Colonic mucosa (tissue), 4 donors: Measurements from ENCODE around the gene SEC14L5. TPM values are rescaled to one million over a fixed set of nuclear protein-coding genes. Genes with fewer than 3 reads are reported as not detected.

Experiments
- DNase-seq: peaks from one replicate; pipeline ENCODE4 v3.0.0-alpha.2; 2020
- H3K27ac ChIP-seq: fragments of 200-600 bp; one replicate; pipeline ENCODE4 v1.8.0; 2021
- H3K27me3 ChIP-seq: fragments of 200-600 bp; one replicate; pipeline ENCODE4 v1.8.0; 2021
- H3K36me3 ChIP-seq: fragments of 200-600 bp; one replicate; pipeline ENCODE4 v1.8.0; 2021
- H3K4me1 ChIP-seq: fragments of 200-600 bp; one replicate; pipeline ENCODE4 v1.8.0; 2021; ENCODE audit warnings: mild to moderate bottlenecking
- H3K4me3 ChIP-seq: fragments of 200-600 bp; one replicate; pipeline ENCODE4 v1.8.0; 2021
- H3K9ac ChIP-seq, 2 donors: one replicate each; pipeline ENCODE4 v1.7.0; 2013; ENCODE audit warnings: control low read depth in 2 of 2, low read depth in 2 of 2, low read length in 2 of 2
- H3K9me3 ChIP-seq: fragments of 200-600 bp; one replicate; pipeline ENCODE4 v1.8.0; 2021
- intact Hi-C: fragments of 100-400 bp; cut with DNase I; formaldehyde crosslinking; loops from one replicate; pipeline ENCODE4 v1.14.1; 2022
- total RNA-seq, 2 donors: library from RNA; stranded (reverse); fragmentation: NEBNext Ultra II Directional in 1 of 2; extraction: Animal tissue kit (Norgen Biotek cat#: 25700) in 1 of 2; gene quantifications; one replicate each; pipeline ENCODE4 v1.2.1, GENCODE V29; 2021
- TF ChIP-seq, protein P1 (sequence below): fragments of 200-600 bp; IDR thresholded peaks from one replicate; pipeline ENCODE4 v1.8.0; 2022; ENCODE audit warnings: antibody characterized with exemption, mild to moderate bottlenecking
- donor health status: healthy.
- donor health status: DM: no; HTN: no; CAD: no.
- donor health status: DM: no; HTN: no; CAD: no.

Gene SEC14L5
- total RNA-seq, 2 donors from 2014 or later = 0.59 to 1.8 TPM

DNA sequence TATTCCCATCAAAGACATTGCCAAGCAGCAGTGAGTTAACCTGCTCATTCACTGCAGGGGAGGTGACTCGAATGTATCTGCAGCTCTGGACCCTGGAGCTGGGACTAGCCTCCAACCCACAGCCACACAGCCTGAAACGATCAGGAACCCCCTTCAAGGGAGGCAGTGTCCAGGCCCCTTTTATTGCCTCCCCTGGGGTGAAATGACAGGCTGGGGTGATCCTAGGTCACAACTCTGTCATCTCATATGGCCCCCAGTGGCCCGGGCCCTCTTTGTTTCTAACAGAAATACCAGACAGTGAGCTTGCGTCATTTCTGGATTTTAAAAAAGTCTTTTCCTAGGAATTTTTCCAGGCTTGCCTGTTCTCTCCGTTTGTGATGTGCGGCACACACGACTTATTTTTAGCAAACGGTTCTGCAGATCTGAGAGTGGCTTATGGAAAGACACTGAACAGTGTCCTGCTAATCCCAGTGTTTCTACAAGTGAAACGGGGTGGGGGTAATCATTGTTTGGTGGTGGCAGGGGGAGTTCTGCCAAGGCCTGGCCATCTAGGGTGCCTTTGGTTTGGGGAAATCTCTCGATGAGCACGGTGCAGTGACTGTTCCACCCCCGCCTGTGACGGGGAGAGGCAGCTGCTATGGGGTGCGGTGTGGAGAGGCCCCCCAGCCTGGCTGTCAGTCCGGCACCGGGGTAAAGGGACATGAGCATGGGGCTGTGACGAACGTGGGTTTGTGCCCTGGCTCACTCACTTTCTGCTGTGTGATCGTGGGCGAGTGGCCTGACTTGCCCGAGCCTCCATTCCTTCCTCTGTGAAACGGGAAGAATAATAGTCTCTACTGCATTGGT, 48.4 kb downstream of the SEC14L5 start:
- intact Hi-C loops = no loop called here
- no peak for DNase-seq
- no peak overlapping the region for H3K9ac ChIP-seq

DNA sequence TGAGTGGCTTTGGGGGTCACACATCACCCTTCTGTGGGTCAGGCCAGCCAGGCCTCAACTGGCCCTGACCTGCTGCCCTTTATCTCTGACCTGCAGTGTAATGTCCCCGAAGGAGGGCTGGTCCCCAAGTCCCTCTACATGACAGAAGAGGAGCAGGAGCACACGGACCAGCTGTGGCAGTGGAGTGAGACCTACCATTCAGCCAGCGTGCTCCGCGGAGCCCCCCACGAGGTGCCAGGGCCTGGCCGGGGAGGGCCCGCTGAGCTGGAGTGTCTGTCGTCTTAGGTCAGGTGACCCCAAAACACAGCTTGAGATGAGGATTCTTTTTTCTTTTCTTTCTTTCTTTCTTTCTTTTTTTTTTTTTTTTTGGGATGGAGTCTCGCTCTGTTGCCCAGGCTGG, 49.1 kb downstream of the SEC14L5 start:
- no peak overlapping the region for H3K27ac ChIP-seq
- DNase-seq = no peak
- no peaks in the 10 kb centered on the region for H3K9me3 ChIP-seq
- H3K4me3 ChIP-seq = no peak overlapping the region
- TF ChIP-seq, protein P1, sequence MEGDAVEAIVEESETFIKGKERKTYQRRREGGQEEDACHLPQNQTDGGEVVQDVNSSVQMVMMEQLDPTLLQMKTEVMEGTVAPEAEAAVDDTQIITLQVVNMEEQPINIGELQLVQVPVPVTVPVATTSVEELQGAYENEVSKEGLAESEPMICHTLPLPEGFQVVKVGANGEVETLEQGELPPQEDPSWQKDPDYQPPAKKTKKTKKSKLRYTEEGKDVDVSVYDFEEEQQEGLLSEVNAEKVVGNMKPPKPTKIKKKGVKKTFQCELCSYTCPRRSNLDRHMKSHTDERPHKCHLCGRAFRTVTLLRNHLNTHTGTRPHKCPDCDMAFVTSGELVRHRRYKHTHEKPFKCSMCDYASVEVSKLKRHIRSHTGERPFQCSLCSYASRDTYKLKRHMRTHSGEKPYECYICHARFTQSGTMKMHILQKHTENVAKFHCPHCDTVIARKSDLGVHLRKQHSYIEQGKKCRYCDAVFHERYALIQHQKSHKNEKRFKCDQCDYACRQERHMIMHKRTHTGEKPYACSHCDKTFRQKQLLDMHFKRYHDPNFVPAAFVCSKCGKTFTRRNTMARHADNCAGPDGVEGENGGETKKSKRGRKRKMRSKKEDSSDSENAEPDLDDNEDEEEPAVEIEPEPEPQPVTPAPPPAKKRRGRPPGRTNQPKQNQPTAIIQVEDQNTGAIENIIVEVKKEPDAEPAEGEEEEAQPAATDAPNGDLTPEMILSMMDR = no peak
- no peak overlapping the region for H3K9ac ChIP-seq
- H3K4me1 ChIP-seq = no peaks in the 10 kb centered on the region
- intact Hi-C loops = no loop called here
- H3K36me3 ChIP-seq = no peaks in the 10 kb centered on the region
- no peaks in the 10 kb centered on the region for H3K27me3 ChIP-seq

More for the DNA sequence above, 48.4 kb downstream of the SEC14L5 start:
- TF ChIP-seq, protein P1 = no peak
- Histone ChIP-seq H3K4me3 (no peak overlapping the region), H3K27me3 (no peaks in the 10 kb centered on the region), H3K36me3 (no peaks in the 10 kb centered on the region), H3K27ac (no peak overlapping the region), H3K9me3 (no peaks in the 10 kb centered on the region), H3K4me1 (no peaks in the 10 kb centered on the region)

DNA sequence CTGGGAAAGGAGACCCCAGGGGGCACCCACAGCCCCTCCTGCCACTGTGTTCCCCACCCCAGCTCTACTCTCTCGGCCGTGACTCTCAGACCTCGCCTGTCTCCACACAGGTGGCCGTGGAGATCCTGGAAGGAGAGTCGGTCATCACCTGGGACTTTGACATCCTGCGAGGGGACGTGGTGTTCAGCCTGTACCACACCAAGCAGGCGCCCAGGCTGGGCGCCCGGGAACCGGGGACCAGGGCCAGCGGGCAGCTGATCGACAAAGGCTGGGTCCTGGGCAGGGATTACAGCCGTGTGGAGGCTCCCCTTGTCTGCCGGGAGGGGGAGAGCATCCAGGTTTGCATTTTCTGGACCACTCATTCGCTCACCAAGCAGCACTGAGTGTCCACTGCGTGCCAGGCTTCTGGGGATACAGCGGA, 50.2 kb downstream of the SEC14L5 start:
- no peaks in the 10 kb centered on the region for H3K36me3 ChIP-seq
- H3K4me3 ChIP-seq = no peak overlapping the region
- intact Hi-C loops = no loop called here
- DNase-seq = no peak
- H3K27me3 ChIP-seq = no peaks in the 10 kb centered on the region
- TF ChIP-seq, protein P1 = no peak
- H3K9me3 ChIP-seq = no peaks in the 10 kb centered on the region
- H3K4me1 ChIP-seq = no peaks in the 10 kb centered on the region
- H3K9ac ChIP-seq = no peak overlapping the region
- no peak overlapping the region for H3K27ac ChIP-seq

DNA sequence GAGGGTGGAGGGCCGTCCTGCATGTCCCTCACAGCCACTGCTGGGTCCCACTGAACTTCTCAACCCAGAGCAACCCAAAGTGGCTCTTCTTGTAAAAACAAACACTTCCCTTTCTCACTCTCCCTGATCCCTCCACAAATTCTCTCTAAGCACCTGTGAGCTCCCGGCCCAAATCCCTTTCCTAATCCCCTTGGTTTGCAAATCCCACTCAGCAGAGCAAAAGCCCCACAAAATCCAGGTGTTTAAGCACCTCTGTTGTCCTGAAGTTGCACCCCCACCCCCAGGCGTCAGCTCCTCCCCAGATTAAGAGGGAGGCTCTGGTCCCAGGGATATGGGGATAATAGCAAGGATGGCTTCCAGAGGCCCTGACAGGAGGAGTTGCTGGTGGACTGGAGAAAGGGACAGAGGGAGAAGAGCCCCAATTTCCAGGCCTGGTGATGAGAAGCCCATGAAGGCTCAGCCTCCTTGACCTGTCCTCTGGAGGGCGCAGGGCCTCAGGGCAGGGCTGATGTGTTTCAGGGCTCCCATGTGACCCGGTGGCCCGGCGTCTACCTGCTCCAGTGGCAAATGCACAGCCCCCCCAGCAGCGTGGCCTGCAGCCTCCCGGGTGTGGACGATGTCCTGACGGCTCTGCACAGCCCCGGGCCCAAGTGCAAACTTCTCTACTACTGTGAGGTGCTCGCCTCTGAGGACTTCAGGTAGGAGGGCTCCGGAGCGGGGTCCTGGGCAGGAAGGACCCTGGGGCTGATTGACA, 52.6 kb downstream of the SEC14L5 start:
- Histone ChIP-seq H3K36me3 (no peaks in the 10 kb centered on the region), H3K27me3 (no peaks in the 10 kb centered on the region), H3K9ac (no peak overlapping the region), H3K9me3 (no peaks in the 10 kb centered on the region), H3K27ac (no peak overlapping the region), H3K4me3 (no peak overlapping the region), H3K4me1 (no peaks in the 10 kb centered on the region)
- TF ChIP-seq, protein P1 = no peak
- DNase-seq = no peak
- intact Hi-C loops = no loop called here

DNA sequence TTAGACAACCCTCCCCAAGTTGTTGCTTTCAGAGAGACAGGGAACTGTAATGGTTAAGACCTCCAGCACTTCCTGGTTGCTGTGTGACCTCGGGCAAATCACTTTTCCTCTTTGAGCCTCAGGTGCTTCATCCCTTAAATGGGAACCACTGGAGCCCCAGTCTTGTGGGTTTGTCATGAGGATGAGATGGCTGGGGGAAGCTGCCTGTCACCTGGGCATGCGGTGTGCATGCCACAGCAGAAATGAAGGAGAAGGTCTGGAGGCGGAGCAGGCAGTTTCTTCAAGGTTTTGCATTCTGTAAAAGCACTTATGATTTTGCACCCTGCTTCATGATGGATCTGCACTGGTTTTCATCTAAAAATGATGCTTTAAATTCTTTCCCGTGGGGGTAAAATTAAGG, 53.5 kb downstream of the SEC14L5 start:
- intact Hi-C loops = no loop called here
- Histone ChIP-seq H3K36me3 (no peaks in the 10 kb centered on the region), H3K27me3 (no peaks in the 10 kb centered on the region), H3K27ac (no peak overlapping the region), H3K4me3 (no peak overlapping the region), H3K9me3 (no peaks in the 10 kb centered on the region), H3K9ac (no peak overlapping the region), H3K4me1 (no peaks in the 10 kb centered on the region)
- DNase-seq = no peak
- TF ChIP-seq, protein P1 = no peak
